HCT116 (cell line): ENCODE measurements around the gene FOXL2. TPM values are rescaled to one million over a fixed set of nuclear protein-coding genes. Genes with fewer than 3 reads are reported as not detected.

Experiments used
- ATAC-seq: fragments of 200-7000 bp; cut with Tn5 transposase; 2 replicates; pipeline ENCODE4 v1.9.1; 2020; ENCODE audit warnings: mild to moderate bottlenecking, moderate library complexity
- BruUV-seq: library from RNA; stranded (reverse); fragments of 400-500 nt; replicated peaks from 2 replicates; lab custom pipeline; 2021; lab: Mats Ljungman, UMichigan
- CTCF ChIA-PET: fragments of 300-600 bp; sonication (Branson Sonifier 250); formaldehyde crosslinking; loops from one replicate; lab custom pipeline; 2021; ENCODE audit warnings: antibody characterized with exemption; lab: Charles Lee
- POLR2A ChIA-PET: fragments of 300-600, 350-600 bp; sonication (Branson Sonifier 250); formaldehyde crosslinking; loops from one replicate; lab custom pipeline; 2021; ENCODE audit warnings: antibody characterized with exemption; lab: Charles Lee
- RAD21 ChIA-PET, 2 experiments: fragments of 300-600 bp; sonication (Branson Sonifier 250); formaldehyde crosslinking; loops; one replicate each; lab custom pipeline; 2023; ENCODE audit warnings: low total read pairs in 2 of 2; ENCODE audit not compliant: uncharacterized antibody in 2 of 2, unreplicated experiment in 2 of 2, low non-redundant PET in 1 of 2; lab: Charles Lee
- DNase-seq: peaks from one replicate; pipeline ENCODE4 v3.0.0-alpha.2; 2010; ENCODE audit warnings: low read depth, low spot score
- H2AFZ ChIP-seq: fragments of 200-600 bp; shearing (Covaris generic), sonication (generic); 2 replicates; pipeline ENCODE4 v1.6.1; 2017; ENCODE audit warnings: low read depth, mixed run types, mixed read lengths, antibody characterized with exemption, low read length; ENCODE audit not compliant: poor library complexity, severe bottlenecking
- H3K27ac ChIP-seq: 2 replicates; pipeline ENCODE4 v1.5.1; 2012; ENCODE audit warnings: low read depth, low read length
- H3K27me3 ChIP-seq: fragments of 200-600 bp; sonication (generic); 2 replicates; pipeline ENCODE4 v1.6.1; 2016; ENCODE audit warnings: mixed run types, low read length, mixed read lengths; ENCODE audit not compliant: insufficient read depth
- H3K36me3 ChIP-seq, 2 experiments: fragments of 200-500 bp in 1 of 2; fragments of 200-600 bp in 1 of 2; sonication (Bioruptor generic) in 1 of 2; sonication (generic) in 1 of 2; 2 replicates each; pipeline versions ENCODE4 v1.5.1 to v1.6.1; 2014 to 2016; ENCODE audit warnings: low read length in 2 of 2, inconsistent platforms in 1 of 2, mixed read lengths in 1 of 2, mixed run types in 1 of 2; ENCODE audit not compliant: insufficient read depth in 2 of 2, control insufficient read depth in 1 of 2
- H3K4me1 ChIP-seq, 2 experiments: fragments of 200-600 bp in 1 of 2; sonication (generic) in 1 of 2; 2 replicates each; pipeline versions ENCODE4 v1.5.1 to v1.6.1; 2012 to 2017; ENCODE audit warnings: low read length in 2 of 2, inconsistent platforms in 1 of 2, mild to moderate bottlenecking in 1 of 2, mixed read lengths in 1 of 2, mixed run types in 1 of 2, moderate library complexity in 1 of 2; ENCODE audit not compliant: insufficient read depth in 2 of 2, control insufficient read depth in 1 of 2
- H3K4me2 ChIP-seq: fragments of 200-600 bp; sonication (generic); 2 replicates; pipeline ENCODE4 v1.6.1; 2017; ENCODE audit warnings: mixed run types, low read length, mixed read lengths
- H3K4me3 ChIP-seq, 2 experiments: fragments of 200-600 bp in 1 of 2; sonication (generic) in 1 of 2; replicated peaks in 1 of 2; 2 replicates each; pipeline ENCODE4 v1.5.1; 2011 to 2016; ENCODE audit warnings: low read length in 2 of 2, control low read depth in 1 of 2, low read depth in 1 of 2, mild to moderate bottlenecking in 1 of 2, mixed read lengths in 1 of 2, mixed run types in 1 of 2
- H3K79me2 ChIP-seq: fragments of 200-600 bp; sonication (generic); 2 replicates; pipeline ENCODE4 v1.6.1; 2017; ENCODE audit warnings: mild to moderate bottlenecking, mixed run types, low read length, moderate library complexity, mixed read lengths; ENCODE audit not compliant: insufficient read depth
- H3K9ac ChIP-seq: fragments of 200-600 bp; sonication (generic); 2 replicates; pipeline ENCODE4 v1.6.1; 2016; ENCODE audit warnings: low read length, mixed read lengths
- H3K9me2 ChIP-seq: fragments of 200-600 bp; sonication (generic), shearing (Covaris generic); 2 replicates; pipeline ENCODE4 v1.6.1; 2017; ENCODE audit warnings: mixed run types, mild to moderate bottlenecking, moderate library complexity; ENCODE audit not compliant: insufficient read depth
- H3K9me3 ChIP-seq, 2 experiments: fragments of 200-500 bp in 1 of 2; fragments of 200-600 bp in 1 of 2; sonication (Bioruptor generic) in 1 of 2; sonication (generic) in 1 of 2; 2 replicates each; pipeline ENCODE4 v1.6.1; 2014 to 2017; ENCODE audit warnings: low read length in 2 of 2, mixed read lengths in 2 of 2, inconsistent platforms in 1 of 2, low read depth in 1 of 2, mild to moderate bottlenecking in 1 of 2, mixed run types in 1 of 2, moderate library complexity in 1 of 2; ENCODE audit not compliant: control insufficient read depth in 1 of 2, insufficient read depth in 1 of 2
- H4K20me1 ChIP-seq: fragments of 200-600 bp; sonication (generic), shearing (Covaris generic); 2 replicates; pipeline ENCODE4 v1.6.1; 2017; ENCODE audit warnings: mixed run types, mild to moderate bottlenecking, moderate library complexity; ENCODE audit not compliant: insufficient read depth
- CBX3 ChIP-seq: IDR thresholded peaks from 2 replicates; pipeline ENCODE4 v1.6.1; 2012; ENCODE audit warnings: low read depth
- CEBPB ChIP-seq: IDR thresholded peaks from 2 replicates; pipeline ENCODE4 v1.6.1; 2012; ENCODE audit warnings: low read depth
- ELF1 ChIP-seq: IDR thresholded peaks from 2 replicates; pipeline ENCODE4 v1.6.1; 2012; ENCODE audit warnings: low read depth, borderline replicate concordance
- EZH2phosphoT487 ChIP-seq: fragments of 200-600 bp; IDR thresholded peaks from 2 replicates; pipeline ENCODE4 v1.6.1; 2018; ENCODE audit warnings: antibody characterized with exemption, borderline replicate concordance
- FOSL1 ChIP-seq: IDR thresholded peaks from 2 replicates; pipeline ENCODE4 v1.6.1; 2012; ENCODE audit warnings: low read depth
- POLR2A ChIP-seq: IDR thresholded peaks from 2 replicates; pipeline ENCODE4 v1.7.0; 2011; ENCODE audit warnings: borderline replicate concordance; ENCODE audit not compliant: insufficient read depth, insufficient read length; ENCODE audit errors: extremely low read depth
- RAD21 ChIP-seq: IDR thresholded peaks from 2 replicates; pipeline ENCODE4 v1.6.1; 2012; ENCODE audit warnings: low read depth, mild to moderate bottlenecking
- SP1 ChIP-seq: IDR thresholded peaks from 2 replicates; pipeline ENCODE4 v1.6.1; 2012; ENCODE audit warnings: low read depth
- SRF ChIP-seq: IDR thresholded peaks from 2 replicates; pipeline ENCODE4 v1.6.1; 2012; ENCODE audit warnings: low read depth
- TCF7L2 ChIP-seq: IDR thresholded peaks from 2 replicates; pipeline ENCODE4 v1.7.0; 2011; ENCODE audit warnings: borderline replicate concordance, inconsistent platforms; ENCODE audit not compliant: insufficient read depth, insufficient read length; ENCODE audit errors: extremely low read depth
- ZFX ChIP-seq: fragments of 450-650 bp; IDR thresholded peaks from 2 replicates; pipeline ENCODE4 v1.6.1; 2017
- intact Hi-C: fragments of 100-400 bp; cut with micrococcal nuclease; formaldehyde crosslinking; loops from 2 replicates; pipeline ENCODE4 v1.10.0; 2022
- total RNA-seq: library from RNA; stranded (reverse); gene quantifications from one replicate; pipeline ENCODE4 v1.2.1, GENCODE V29; 2021; ENCODE audit not compliant: unreplicated experiment
- TF ChIP-seq, protein P1 (sequence below), 3 experiments: fragments of 200-600 bp in 1 of 3; sonication (generic) in 1 of 3; IDR thresholded peaks in 2 of 3; conservative IDR thresholded peaks in 1 of 3; 2 replicates each; pipeline ENCODE4 v1.5.1; 2012 to 2017; ENCODE audit warnings: low read depth in 2 of 3, low read length in 2 of 3, antibody characterized with exemption in 1 of 3, borderline replicate concordance in 1 of 3, control low read depth in 1 of 3, mild to moderate bottlenecking in 1 of 3, mixed read lengths in 1 of 3, mixed run types in 1 of 3, moderate library complexity in 1 of 3; ENCODE audit not compliant: insufficient read depth in 1 of 3
- TF ChIP-seq, protein P2 (sequence below): IDR thresholded peaks from 2 replicates; pipeline ENCODE4 v1.6.1; 2012

FOXL2 gene
- total RNA-seq, 1 experiment from 2014 or later, result not detected

GRCh38 chr3:138921316-138922292 is 25.3 kb downstream of the FOXL2 start:
- Histone ChIP-seq H3K79me2 (no peaks in the 10 kb centered on the region), H3K9me2 (no peaks in the 10 kb centered on the region)
- no peak for TF ChIP-seq ELF1
- TF ChIP-seq, protein P1, sequence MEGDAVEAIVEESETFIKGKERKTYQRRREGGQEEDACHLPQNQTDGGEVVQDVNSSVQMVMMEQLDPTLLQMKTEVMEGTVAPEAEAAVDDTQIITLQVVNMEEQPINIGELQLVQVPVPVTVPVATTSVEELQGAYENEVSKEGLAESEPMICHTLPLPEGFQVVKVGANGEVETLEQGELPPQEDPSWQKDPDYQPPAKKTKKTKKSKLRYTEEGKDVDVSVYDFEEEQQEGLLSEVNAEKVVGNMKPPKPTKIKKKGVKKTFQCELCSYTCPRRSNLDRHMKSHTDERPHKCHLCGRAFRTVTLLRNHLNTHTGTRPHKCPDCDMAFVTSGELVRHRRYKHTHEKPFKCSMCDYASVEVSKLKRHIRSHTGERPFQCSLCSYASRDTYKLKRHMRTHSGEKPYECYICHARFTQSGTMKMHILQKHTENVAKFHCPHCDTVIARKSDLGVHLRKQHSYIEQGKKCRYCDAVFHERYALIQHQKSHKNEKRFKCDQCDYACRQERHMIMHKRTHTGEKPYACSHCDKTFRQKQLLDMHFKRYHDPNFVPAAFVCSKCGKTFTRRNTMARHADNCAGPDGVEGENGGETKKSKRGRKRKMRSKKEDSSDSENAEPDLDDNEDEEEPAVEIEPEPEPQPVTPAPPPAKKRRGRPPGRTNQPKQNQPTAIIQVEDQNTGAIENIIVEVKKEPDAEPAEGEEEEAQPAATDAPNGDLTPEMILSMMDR (IDR thresholded peaks at IDR 0.05 in 2 of 3, conservative IDR thresholded peaks at IDR 0.05 in 1 of 3; ENCODE audit: borderline replicate concordance in 1 of 3, insufficient read depth in 1 of 3, low read depth in 2 of 3, low read length in 2 of 3), result no peak
- no peak for TF ChIP-seq FOSL1
- TF ChIP-seq EZH2phosphoT487, result no peak
- TF ChIP-seq SP1, result no peak
- no peak for TF ChIP-seq POLR2A
- no peak for TF ChIP-seq TCF7L2
- no peak for TF ChIP-seq SRF
- no peak for TF ChIP-seq CEBPB
- no peak for TF ChIP-seq ZFX
- no peak for TF ChIP-seq RAD21
- TF ChIP-seq, protein P2, sequence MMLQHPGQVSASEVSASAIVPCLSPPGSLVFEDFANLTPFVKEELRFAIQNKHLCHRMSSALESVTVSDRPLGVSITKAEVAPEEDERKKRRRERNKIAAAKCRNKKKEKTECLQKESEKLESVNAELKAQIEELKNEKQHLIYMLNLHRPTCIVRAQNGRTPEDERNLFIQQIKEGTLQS, result no peak
- TF ChIP-seq CBX3, result no peak
- TF ChIP-seq, all 23 proteins: peak for 0
- Histone ChIP-seq H4K20me1 (no peaks in the 10 kb centered on the region), H3K4me3 (no peak overlapping the region), H3K27me3 (no peaks in the 10 kb centered on the region), H3K36me3 (no peaks in the 10 kb centered on the region), H3K27ac (peak overlapping the region; percentile 69), H3K4me1 (peaks cover 23 to 25% of the 10 kb centered on the region in 2 experiments), H3K9me3 (no peaks in the 10 kb centered on the region), H3K9ac (no peak overlapping the region), H2AFZ (peak overlapping the region; percentile 28), H3K4me2 (peak overlapping the region; percentile 58)
- intact Hi-C loops, result loop anchor here (1.0 to 5.0 kb wide), 5 partner anchors 223 to 589 kb away; no protein-coding TSS in a partner anchor
- ChIA-PET RAD21 (interaction anchor here in 1 of 2 experiments (1.2 to 2.1 kb wide), 2 partner anchors 327 to 407 kb away, joined by 3 to 13 read pairs; partner anchors contain the start of gene CEP70), CTCF (interaction anchor here (1.0 to 4.6 kb wide), 11 partner anchors 10 to 507 kb away, joined by 3 to 82 read pairs (median 6); partner anchors contain the start of gene CEP70), POLR2A (interaction anchor here (1.3 to 3.1 kb wide), 2 partner anchors 14 to 327 kb away, joined by 3 to 19 read pairs; partner anchors contain the start of gene CEP70)
- peak; percentile 80 for ATAC-seq
- DNase-seq, result no peak
- BruUV-seq, result no TSS peak
